ENCODE results near the gene PTDSS2. TPM values are rescaled to one million over a fixed set of nuclear protein-coding genes. Genes with fewer than 3 reads are reported as not detected.
A peak's percentile ranks its signal among the peaks of the same experiment; 100 is the strongest.

Gene PTDSS2
- total and polyA plus RNA-seq, 10 of the 15 experiments (the other 5 are each of a cell fraction or from before 2014, with no cell fraction given): 0.39 to 21.1 (median 10.8) TPM

GRCh38 chr11:441418-442274, 8.4 kb upstream of the PTDSS2 start, which contains the start of gene ANO9:
Gene ANO9 (minus strand): TSS chr11:442011. CDS start chr11:441926, 85 bp downstream.
- Histone ChIP-seq H3K79me2 (ENCODE audit: control insufficient read depth, insufficient read depth, low read length) (peaks cover 10% of the 10 kb centered on the region), H3K4me2 (ENCODE audit: control insufficient read depth, insufficient read depth) (peak within 1 kb of the TSS; percentile 86), H3K27me3 (replicated peaks in 1 of 2; ENCODE audit: control insufficient read depth in 2 of 2, insufficient read depth in 2 of 2, low read length in 1 of 2) (no peaks in the 10 kb centered on the region), H3K27ac (ENCODE audit: control insufficient read depth, insufficient read depth) (no peak within 1 kb of the TSS; the same call in 1 of the 2 replicates), H3K4me3 (peak within 1 kb of the TSS; percentile 78), H3K4me1 (ENCODE audit: control insufficient read depth, insufficient read depth, low read length) (peaks cover 12% of the 10 kb centered on the region), H4K20me1 (ENCODE audit: control insufficient read depth, insufficient read depth) (no peaks in the 10 kb centered on the region), H2AFZ (ENCODE audit: control insufficient read depth, low read depth, low read length) (peak within 1 kb of the TSS; percentile 81), H3K9me3 (replicated peaks; ENCODE audit: control insufficient read depth, insufficient read depth, low read length) (no peaks in the 10 kb centered on the region), H3K9ac (ENCODE audit: control insufficient read depth, insufficient read depth, low read length) (peak within 1 kb of the TSS; percentile 70), H3K36me3 (ENCODE audit: control insufficient read depth in 2 of 2, insufficient read depth in 2 of 2, low read length in 1 of 2) (no peaks in the 10 kb centered on the region; a peak in 1 of 4 replicates)
- ChIA-PET RAD21 (ENCODE audit: unreplicated experiment) (interaction anchor here (0.9 to 1.3 kb wide), 3 partner anchors 8 to 65 kb away, joined by 3 to 4 read pairs (median 3); partner anchors contain the start of gene PTDSS2), SMC1A (ENCODE audit: uncharacterized antibody, unreplicated experiment) (interaction anchor here (0.9 kb wide), 1 partner anchor 35 kb away, joined by 3 read pairs; no protein-coding TSS in a partner anchor), POLR2A (interaction anchor here (1.5 kb wide), 1 partner anchor 233 kb away, joined by 3 read pairs; no protein-coding TSS in a partner anchor), CTCF (interaction anchor here (4.9 kb wide), 1 partner anchor 8 kb away, joined by 34 read pairs; the partner anchor contains the start of gene PTDSS2)
- FAIRE-seq (no peak), ATAC-seq (peak; percentile 93), DNase-seq (ENCODE audit: low read depth, low spot score) (no peak)
- no TSS peak for BruUV-seq (replicated peaks)
- in situ Hi-C loops (cut with MboI) (no loop called here), intact Hi-C loops (cut with micrococcal nuclease; ENCODE audit: unreplicated experiment) (loop anchor here (10.0 kb wide), 2 partner anchors 137 to 237 kb away; partner anchors contain the start of genes BET1L, IFITM2 and RIC8A)
- 20% methylated on average over 34 of the region's 35 CpGs for WGBS (ENCODE audit: insufficient coverage, insufficient replicate concordance, low lambda C conversion rate, missing lambda C conversion rate)
- peak; percentile 59; the same call in 1 of the 2 replicates for TF ChIP-seq EED (IDR thresholded peaks at IDR 0.05; ENCODE audit: low read depth)
- peak; percentile 65; the same call in 1 of the 2 replicates for TF ChIP-seq TCF12 (IDR thresholded peaks at IDR 0.05; ENCODE audit: low read depth, low read length)
- TF ChIP-seq MTA3 (IDR thresholded peaks at IDR 0.05; ENCODE audit: borderline replicate concordance, low read length): no peak
- no peak for TF ChIP-seq PAX8 (IDR thresholded peaks at IDR 0.05)
- no peak for TF ChIP-seq ZBED1 (IDR thresholded peaks at IDR 0.05; ENCODE audit: borderline replicate concordance)
- TF ChIP-seq CBFB (IDR thresholded peaks at IDR 0.05; ENCODE audit: low read depth): no peak
- peak; percentile 19; the same call in 1 of the 2 replicates for TF ChIP-seq BACH1 (IDR thresholded peaks at IDR 0.05; ENCODE audit: borderline replicate concordance)
- TF ChIP-seq MTA2 (IDR thresholded peaks at IDR 0.05; ENCODE audit: low read depth): no peak
- TF ChIP-seq IKZF1 (conservative IDR thresholded peaks at IDR 0.05): peak; percentile 63
- TF ChIP-seq MEF2A (IDR thresholded peaks at IDR 0.05; ENCODE audit: insufficient read depth, low read depth, low read length): no peak
- TF ChIP-seq HSF1 (IDR thresholded peaks at IDR 0.05; ENCODE audit: low read depth, low read length): no peak
- no peak for TF ChIP-seq SRF (IDR thresholded peaks at IDR 0.05; ENCODE audit: low read depth in 2 of 2, low read length in 2 of 2)
- no peak for TF ChIP-seq TARDBP (IDR thresholded peaks at IDR 0.05; ENCODE audit: borderline replicate concordance)
- TF ChIP-seq NR2F1 (conservative IDR thresholded peaks at IDR 0.05): 0 out of 2 replicates have a peak, but pooled peaks have one; percentile 23
- no peak for TF ChIP-seq ELK1 (IDR thresholded peaks at IDR 0.05; ENCODE audit: low read depth, low read length)
- no peak for TF ChIP-seq CTCF (IDR thresholded peaks at IDR 0.05 in 2 of 3, conservative IDR thresholded peaks at IDR 0.05 in 1 of 3; ENCODE audit: control insufficient read depth in 2 of 3, extremely low read depth in 1 of 3, insufficient read depth in 1 of 3, low read depth in 3 of 3, low read length in 3 of 3)
- no peak for TF ChIP-seq ESRRA (IDR thresholded peaks at IDR 0.05; ENCODE audit: low read length)
- TF ChIP-seq SIN3A (IDR thresholded peaks at IDR 0.05; ENCODE audit: low read depth, low read length): 0 out of 2 replicates have a peak, but pooled peaks have one; percentile 27
- TF ChIP-seq CBX3 (IDR thresholded peaks at IDR 0.05; ENCODE audit: borderline replicate concordance, low read depth): no peak
- TF ChIP-seq CREB1 (IDR thresholded peaks at IDR 0.05; ENCODE audit: low read depth): no peak

Data from GM12878 (cell line).